ENCODE measurements around the gene RNF212.

- TF ChIP-seq EZH2 (IDR thresholded peaks at IDR 0.05; ENCODE audit: insufficient read depth, poor library complexity, severe bottlenecking) (no peak), EZH2phosphoT487 (IDR thresholded peaks at IDR 0.05; ENCODE audit: insufficient read depth, low read depth) (no peak)
These were observed 31.7 kb downstream of the RNF212 start for GRCh38 chr4:1081689-1082040.

Data from GM23248 (cell line).